Measurements from ENCODE around the gene DCAF12L2. TPM values are rescaled to one million over a fixed set of nuclear protein-coding genes. Genes with fewer than 3 reads are reported as not detected.
"Not testable (repeated sequence)": the region's sequence is repeated elsewhere in the genome, so short reads cannot be mapped to it uniquely, and the experiment has no call there.

Gene DCAF12L2
- polyA plus RNA-seq, result not detected

GRCh38 chrX:126165721-126166461 lies at the start of gene DCAF12L2:
TSS of gene DCAF12L2 (minus strand) at chrX:126166289. CDS start at chrX:126165924, 365 bp downstream.
- Mint-ChIP-seq H3K4me3 (no peak within 1 kb of the TSS), H3K9me3 (peaks cover 0 to 7% (median 4%) of the 10 kb centered on the region in 3 donors), H3K27me3 (no peaks in the 10 kb centered on the region), H3K36me3 (no peaks in the 10 kb centered on the region), H3K4me1 (no peaks in the 10 kb centered on the region), H3K27ac (no peak within 1 kb of the TSS)

GRCh38 chrX:126190888-126191287 lies 24.8 kb upstream of the DCAF12L2 start:
- H3K27me3 Mint-ChIP-seq, H3K27ac Mint-ChIP-seq, H3K36me3 Mint-ChIP-seq, H3K9me3 Mint-ChIP-seq, H3K4me1 Mint-ChIP-seq: not testable (repeated sequence)
- H3K4me3 Mint-ChIP-seq, result peak overlapping the region in 1 of 4 donors; percentile 60

- no peak overlapping the region for H3K27ac Mint-ChIP-seq
- no peaks in the 10 kb centered on the region for H3K27me3 Mint-ChIP-seq
- peaks cover 0 to 11% (median 2%) of the 10 kb centered on the region in 3 donors for H3K9me3 Mint-ChIP-seq
- H3K4me3 Mint-ChIP-seq, result no peak overlapping the region
- H3K4me1 Mint-ChIP-seq, result no peaks in the 10 kb centered on the region
- H3K36me3 Mint-ChIP-seq, result peaks cover 3% of the 10 kb centered on the region
Observed at GRCh38 chrX:126177133-126177840, 11.2 kb upstream of the DCAF12L2 start.

GRCh38 chrX:126170720-126171119 lies 4.6 kb upstream of the DCAF12L2 start:
- no peaks in the 10 kb centered on the region for H3K27me3 Mint-ChIP-seq
- no peak overlapping the region for H3K4me3 Mint-ChIP-seq
- no peak overlapping the region for H3K27ac Mint-ChIP-seq
- no peaks in the 10 kb centered on the region for H3K36me3 Mint-ChIP-seq
- H3K4me1 Mint-ChIP-seq, result no peaks in the 10 kb centered on the region
- H3K9me3 Mint-ChIP-seq, result peaks cover 0 to 4% (median 0%) of the 10 kb centered on the region in 3 donors

GRCh38 chrX:126167560-126167959 lies 1.5 kb upstream of the DCAF12L2 start:
- H3K4me3 Mint-ChIP-seq, result no peak overlapping the region
- peaks cover 0 to 4% (median 0%) of the 10 kb centered on the region in 3 donors for H3K9me3 Mint-ChIP-seq
- no peak overlapping the region for H3K27ac Mint-ChIP-seq
- no peaks in the 10 kb centered on the region for H3K4me1 Mint-ChIP-seq
- H3K27me3 Mint-ChIP-seq, result no peaks in the 10 kb centered on the region
- H3K36me3 Mint-ChIP-seq, result no peaks in the 10 kb centered on the region

- Mint-ChIP-seq H3K9me3 (peaks cover 0 to 7% (median 4%) of the 10 kb centered on the region in 3 donors), H3K4me3 (no peak overlapping the region), H3K27ac (no peak overlapping the region), H3K4me1 (no peaks in the 10 kb centered on the region), H3K27me3 (no peaks in the 10 kb centered on the region), H3K36me3 (no peaks in the 10 kb centered on the region)
Observed at GRCh38 chrX:126165401-126165720, 728 bp downstream of the DCAF12L2 start.

GRCh38 chrX:126164689-126165400 lies 1.2 kb downstream of the DCAF12L2 start:
- no peaks in the 10 kb centered on the region for H3K27me3 Mint-ChIP-seq
- no peaks in the 10 kb centered on the region for H3K4me1 Mint-ChIP-seq
- no peaks in the 10 kb centered on the region for H3K36me3 Mint-ChIP-seq
- no peak overlapping the region for H3K4me3 Mint-ChIP-seq
- no peak overlapping the region for H3K27ac Mint-ChIP-seq
- peaks cover 0 to 7% (median 4%) of the 10 kb centered on the region in 3 donors for H3K9me3 Mint-ChIP-seq

- Mint-ChIP-seq H3K4me1 (no peaks in the 10 kb centered on the region), H3K36me3 (no peaks in the 10 kb centered on the region), H3K27me3 (no peaks in the 10 kb centered on the region), H3K4me3 (no peak overlapping the region), H3K9me3 (peaks cover 0 to 7% (median 5%) of the 10 kb centered on the region in 3 donors), H3K27ac (no peak overlapping the region)
Observed at GRCh38 chrX:126164226-126164625, 1.9 kb downstream of the DCAF12L2 start.

GRCh38 chrX:126141014-126141413 lies 25.1 kb downstream of the DCAF12L2 start:
- Mint-ChIP-seq H3K27ac (peak overlapping the region in 1 of 3 donors; percentile 67), H3K4me1 (no peaks in the 10 kb centered on the region), H3K27me3 (no peaks in the 10 kb centered on the region), H3K9me3 (peaks cover 2 to 10% (median 4%) of the 10 kb centered on the region in 3 donors), H3K4me3 (no peak overlapping the region), H3K36me3 (no peaks in the 10 kb centered on the region)

GRCh38 chrX:126137899-126138298 lies 28.2 kb downstream of the DCAF12L2 start:
- no peaks in the 10 kb centered on the region for H3K36me3 Mint-ChIP-seq
- H3K9me3 Mint-ChIP-seq, result peaks cover 2 to 15% (median 4%) of the 10 kb centered on the region in 3 donors
- no peak overlapping the region for H3K27ac Mint-ChIP-seq

GRCh38 chrX:126124721-126125120 lies 41.4 kb downstream of the DCAF12L2 start:
- H3K4me3 Mint-ChIP-seq, result no peak overlapping the region
- H3K27me3 Mint-ChIP-seq, result no peaks in the 10 kb centered on the region
- peaks cover 2 to 5% (median 4%) of the 10 kb centered on the region in 3 donors for H3K9me3 Mint-ChIP-seq

More at GRCh38 chrX:126137899-126138298, 28.2 kb downstream of the DCAF12L2 start:
- H3K27me3 Mint-ChIP-seq, result no peaks in the 10 kb centered on the region
- no peak overlapping the region for H3K4me3 Mint-ChIP-seq
- H3K4me1 Mint-ChIP-seq, result no peaks in the 10 kb centered on the region

More at GRCh38 chrX:126124721-126125120, 41.4 kb downstream of the DCAF12L2 start:
- Mint-ChIP-seq H3K36me3 (no peaks in the 10 kb centered on the region), H3K27ac (no peak overlapping the region), H3K4me1 (no peaks in the 10 kb centered on the region)

Measured in IgD-negative memory B cell (primary cell).